KMS-11 (cell line): Measurements from ENCODE around the gene RHOB.
A peak's percentile ranks its signal among the peaks of the same experiment; 100 is the strongest.

ENCODE experiments used
- H2AFZ ChIP-seq: fragments of 200-600 bp; sonication (generic); 2 replicates; pipeline ENCODE4 v1.6.1; 2016; ENCODE audit warnings: antibody characterized with exemption, mixed run types, low read depth
- H3K27ac ChIP-seq: fragments of 200-600 bp; sonication (generic); 2 replicates; pipeline ENCODE4 v1.6.1; 2016; ENCODE audit warnings: mild to moderate bottlenecking, mixed run types
- H3K27me3 ChIP-seq: fragments of 200-600 bp; sonication (generic); 2 replicates; pipeline ENCODE4 v1.6.1; 2017; ENCODE audit warnings: mild to moderate bottlenecking, low read depth, mixed run types, moderate library complexity; ENCODE audit not compliant: insufficient read depth
- H3K36me3 ChIP-seq: fragments of 200-600 bp; sonication (generic); 2 replicates; pipeline ENCODE4 v1.6.1; 2017; ENCODE audit warnings: mild to moderate bottlenecking, mixed run types; ENCODE audit not compliant: insufficient read depth
- H3K4me1 ChIP-seq: fragments of 200-600 bp; sonication (generic); 2 replicates; pipeline ENCODE4 v1.6.1; 2016; ENCODE audit warnings: mild to moderate bottlenecking, low read depth, mixed run types; ENCODE audit not compliant: poor library complexity, severe bottlenecking
- H3K4me2 ChIP-seq: fragments of 200-600 bp; sonication (generic); 2 replicates; pipeline ENCODE4 v1.7.0; 2016; ENCODE audit warnings: mild to moderate bottlenecking, mixed run types
- H3K4me3 ChIP-seq: fragments of 200-600 bp; sonication (generic); IDR thresholded peaks from 2 replicates; pipeline ENCODE4 v1.6.1; 2017; ENCODE audit warnings: low read depth, low read length, mixed read lengths; ENCODE audit not compliant: insufficient read depth
- H3K79me2 ChIP-seq: fragments of 200-600 bp; sonication (generic); 2 replicates; pipeline ENCODE4 v1.6.1; 2016; ENCODE audit warnings: low read depth, mixed run types; ENCODE audit not compliant: insufficient read depth
- H3K9ac ChIP-seq: fragments of 200-600 bp; sonication (generic); 2 replicates; pipeline ENCODE4 v1.6.1; 2016; ENCODE audit warnings: mild to moderate bottlenecking, mixed run types
- H4K20me1 ChIP-seq: fragments of 200-600 bp; sonication (generic); 2 replicates; pipeline ENCODE4 v1.6.1; 2016; ENCODE audit warnings: mild to moderate bottlenecking, mixed run types; ENCODE audit not compliant: insufficient read depth
- TF ChIP-seq, protein P1 (sequence below): fragments of 200-600 bp; sonication (generic); conservative IDR thresholded peaks from 2 replicates; pipeline ENCODE4 v1.6.1; 2017; ENCODE audit warnings: low read depth, mild to moderate bottlenecking, antibody characterized with exemption, low read length, moderate library complexity, mixed read lengths

Gene RHOB

DNA sequence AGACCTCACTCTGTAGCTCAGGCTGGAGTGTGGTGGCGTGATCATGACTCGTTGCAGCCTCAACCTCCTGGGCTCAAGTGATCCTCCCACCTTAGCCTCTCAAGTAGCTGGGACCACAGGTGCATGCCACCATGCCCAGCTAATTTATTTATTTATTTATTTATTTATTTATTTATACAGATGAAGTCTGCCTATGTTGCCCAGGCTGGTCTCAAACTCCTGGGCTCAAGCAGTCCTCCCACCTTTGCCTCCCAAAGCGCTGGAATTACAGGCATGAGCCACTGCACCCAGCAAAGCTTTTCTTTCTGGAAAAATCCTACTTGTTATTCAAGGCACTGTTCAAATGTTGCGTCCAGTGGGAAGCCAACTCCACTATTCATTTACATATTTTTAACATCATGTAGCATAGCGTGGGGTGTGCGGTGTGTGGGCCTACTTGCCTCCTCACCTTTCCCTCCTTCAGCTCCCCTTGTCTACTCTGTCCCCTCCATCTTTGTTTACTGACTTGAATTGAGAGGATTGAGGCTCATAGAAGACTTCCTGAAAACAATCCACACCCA lies 6.8 kb upstream of the RHOB start:
- H3K27me3 ChIP-seq: no peaks in the 10 kb centered on the region
- H3K79me2 ChIP-seq: no peaks in the 10 kb centered on the region
- no peaks in the 10 kb centered on the region for H4K20me1 ChIP-seq
- H3K36me3 ChIP-seq: no peaks in the 10 kb centered on the region
- H3K4me3 ChIP-seq: no peak overlapping the region
- H3K4me1 ChIP-seq: peaks cover 3% of the 10 kb centered on the region
- H3K4me2 ChIP-seq: no peak overlapping the region
- no peak overlapping the region for H3K9ac ChIP-seq
- no peak overlapping the region for H3K27ac ChIP-seq
- TF ChIP-seq, protein P1, sequence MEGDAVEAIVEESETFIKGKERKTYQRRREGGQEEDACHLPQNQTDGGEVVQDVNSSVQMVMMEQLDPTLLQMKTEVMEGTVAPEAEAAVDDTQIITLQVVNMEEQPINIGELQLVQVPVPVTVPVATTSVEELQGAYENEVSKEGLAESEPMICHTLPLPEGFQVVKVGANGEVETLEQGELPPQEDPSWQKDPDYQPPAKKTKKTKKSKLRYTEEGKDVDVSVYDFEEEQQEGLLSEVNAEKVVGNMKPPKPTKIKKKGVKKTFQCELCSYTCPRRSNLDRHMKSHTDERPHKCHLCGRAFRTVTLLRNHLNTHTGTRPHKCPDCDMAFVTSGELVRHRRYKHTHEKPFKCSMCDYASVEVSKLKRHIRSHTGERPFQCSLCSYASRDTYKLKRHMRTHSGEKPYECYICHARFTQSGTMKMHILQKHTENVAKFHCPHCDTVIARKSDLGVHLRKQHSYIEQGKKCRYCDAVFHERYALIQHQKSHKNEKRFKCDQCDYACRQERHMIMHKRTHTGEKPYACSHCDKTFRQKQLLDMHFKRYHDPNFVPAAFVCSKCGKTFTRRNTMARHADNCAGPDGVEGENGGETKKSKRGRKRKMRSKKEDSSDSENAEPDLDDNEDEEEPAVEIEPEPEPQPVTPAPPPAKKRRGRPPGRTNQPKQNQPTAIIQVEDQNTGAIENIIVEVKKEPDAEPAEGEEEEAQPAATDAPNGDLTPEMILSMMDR: no peak
- no peak overlapping the region for H2AFZ ChIP-seq

DNA sequence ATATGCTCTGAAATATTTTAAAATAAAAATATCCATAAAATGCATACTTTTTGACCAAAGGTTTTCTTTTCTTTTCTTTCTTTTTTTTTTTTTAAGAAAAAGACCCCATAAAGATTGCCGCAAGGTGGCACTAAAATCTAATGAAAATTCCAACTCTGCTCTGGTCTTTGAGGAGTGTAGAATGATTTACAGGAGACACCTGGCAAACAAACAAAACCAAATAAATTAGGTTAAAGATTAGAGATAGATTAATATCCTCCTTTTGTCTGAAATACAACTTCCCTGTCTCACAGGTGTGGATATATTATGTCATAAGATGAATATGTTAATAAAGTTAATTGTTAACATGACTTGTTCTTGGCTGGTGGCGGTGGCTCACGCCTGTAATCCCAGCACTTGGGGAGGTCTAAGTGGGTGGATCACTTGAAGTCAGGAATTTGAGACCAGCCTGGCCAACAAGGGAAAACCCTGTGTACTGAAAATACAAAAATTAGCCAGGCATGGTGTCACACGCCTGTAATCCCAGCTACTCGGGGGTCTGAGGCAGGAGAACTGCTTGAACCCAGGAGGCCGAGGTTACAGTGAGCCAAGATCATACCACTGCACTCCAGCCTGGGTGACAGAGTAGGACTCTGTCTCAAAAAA lies 3.5 kb upstream of the RHOB start:
- Histone ChIP-seq H3K27me3 (no peaks in the 10 kb centered on the region), H3K79me2 (peaks cover 13% of the 10 kb centered on the region), H3K36me3 (no peaks in the 10 kb centered on the region), H3K4me1 (peaks cover 11% of the 10 kb centered on the region), H3K9ac (no peak overlapping the region), H2AFZ (no peak overlapping the region), H3K4me3 (no peak overlapping the region), H3K27ac (no peak overlapping the region), H3K4me2 (no peak overlapping the region), H4K20me1 (no peaks in the 10 kb centered on the region)
- TF ChIP-seq, protein P1: peak; percentile 76

DNA sequence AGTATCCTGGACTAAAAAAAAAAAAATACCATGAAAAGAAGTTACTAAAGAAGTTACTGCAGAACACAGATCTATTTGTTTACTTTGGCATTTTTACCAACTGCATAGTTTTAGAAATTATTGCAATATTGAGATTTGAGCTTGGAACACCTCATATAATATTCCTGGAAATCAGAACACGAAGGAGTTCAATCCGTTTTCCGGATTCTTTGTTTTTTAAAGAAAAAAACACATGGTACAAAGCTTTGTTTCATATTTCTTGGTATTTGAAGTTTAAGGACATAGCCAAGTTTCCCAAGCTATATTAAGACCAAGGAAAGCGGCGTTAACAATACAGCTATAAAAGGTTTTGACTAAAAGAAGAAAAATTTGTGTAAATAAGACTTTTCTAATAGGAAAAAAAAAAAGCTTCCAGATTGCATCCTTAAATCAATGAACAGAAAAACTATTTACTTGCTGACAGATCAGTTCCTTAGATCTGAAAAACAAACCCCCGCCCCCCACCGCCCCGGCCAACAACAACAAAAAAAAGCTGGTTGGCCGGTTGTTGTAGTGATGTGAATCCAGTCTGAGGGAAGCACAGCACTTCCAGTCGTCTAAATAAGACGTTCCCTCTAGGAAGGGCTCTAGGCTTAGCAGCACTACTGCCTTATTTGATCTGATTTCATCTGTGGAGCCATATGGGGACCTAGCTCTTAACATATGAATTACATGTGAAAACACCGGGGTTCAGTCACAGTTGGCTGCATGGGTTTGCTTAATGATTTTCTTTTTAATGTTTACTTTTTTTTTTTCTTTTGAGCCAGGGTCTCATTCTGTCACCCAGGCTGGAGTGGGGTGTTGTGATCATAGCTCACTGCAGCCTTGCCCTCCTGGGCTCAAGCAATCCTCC lies 2.5 kb upstream of the RHOB start:
- no peak overlapping the region for H2AFZ ChIP-seq
- TF ChIP-seq, protein P1: no peak
- H3K4me2 ChIP-seq: no peak overlapping the region
- peaks cover 13% of the 10 kb centered on the region for H3K79me2 ChIP-seq
- peaks cover 20% of the 10 kb centered on the region for H3K4me1 ChIP-seq
- H4K20me1 ChIP-seq: no peaks in the 10 kb centered on the region
- no peaks in the 10 kb centered on the region for H3K36me3 ChIP-seq
- no peak overlapping the region for H3K4me3 ChIP-seq
- no peaks in the 10 kb centered on the region for H3K27me3 ChIP-seq
- H3K9ac ChIP-seq: no peak overlapping the region
- no peak overlapping the region for H3K27ac ChIP-seq

DNA sequence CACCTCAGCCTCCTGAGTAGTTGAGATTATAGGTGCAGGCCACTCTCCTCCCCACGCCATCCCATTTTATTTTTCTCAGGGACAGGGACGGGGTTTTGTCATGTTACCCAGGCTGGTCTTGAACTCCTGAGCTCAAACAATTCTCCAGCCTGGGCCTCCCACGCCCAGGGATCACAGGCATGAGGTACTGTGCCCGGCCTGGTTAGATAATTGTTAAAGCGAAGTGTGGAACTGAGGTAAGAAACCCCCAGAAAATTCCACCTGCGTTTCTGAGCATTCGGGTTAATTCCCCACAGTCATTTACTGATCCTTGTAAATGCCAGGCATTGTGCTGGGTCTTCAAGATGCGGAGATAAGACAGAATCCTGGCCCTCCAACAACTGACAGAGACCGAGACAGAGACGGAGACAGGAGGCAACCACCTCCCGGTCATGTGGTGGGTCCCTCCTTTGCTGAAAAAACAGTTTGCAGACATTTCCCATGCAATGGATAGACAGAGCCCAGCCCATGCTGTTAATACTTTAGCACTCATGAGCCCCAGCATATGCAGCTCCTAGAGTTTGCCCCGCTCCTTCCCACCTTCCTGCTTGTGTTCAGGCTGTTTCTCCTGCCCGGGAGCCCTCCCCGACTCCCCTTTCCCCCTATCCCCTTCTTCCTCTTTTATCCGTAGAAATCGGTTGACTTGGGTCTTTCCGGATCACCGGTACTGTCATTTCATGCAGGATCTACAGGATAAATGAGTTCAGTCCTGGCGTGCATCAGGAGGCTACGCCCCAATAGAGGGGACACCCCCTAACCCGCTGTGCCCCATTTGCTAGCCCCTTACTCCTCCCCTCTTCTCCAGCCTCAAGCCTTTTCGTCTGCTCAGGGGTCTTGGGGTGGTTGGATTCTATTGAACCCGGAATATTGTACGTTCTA lies 1.6 kb upstream of the RHOB start:
- Histone ChIP-seq H3K4me1 (peaks cover 29% of the 10 kb centered on the region), H3K27me3 (no peaks in the 10 kb centered on the region), H3K36me3 (no peaks in the 10 kb centered on the region), H4K20me1 (no peaks in the 10 kb centered on the region), H3K79me2 (peaks cover 13% of the 10 kb centered on the region), H3K4me2 (no peak overlapping the region), H3K27ac (no peak overlapping the region), H3K9ac (no peak overlapping the region), H2AFZ (no peak overlapping the region), H3K4me3 (no peak overlapping the region)
- TF ChIP-seq, protein P1: no peak
